Stimulated activated CD4-positive, alpha-beta T cell treated with anti-CD3 and anti-CD28 coated beads, Interleukin-4, amount 100 ng/mL, for 48 hours (primary cell): ENCODE measurements around the gene GNAI1.
"Not testable (repeated sequence)": the region's sequence is repeated elsewhere in the genome, so short reads cannot be mapped to it uniquely, and the experiment has no call there.

Experiments
- DNase-seq, 2 donors: peaks; one replicate each; pipeline ENCODE4 v3.0.0-alpha.2; 2020; ENCODE audit warnings: low read depth in 2 of 2

The GNAI1 gene

GRCh38 chr7:80132594-80132993 is 2.0 kb upstream of the GNAI1 start:
- DNase-seq = no peak

- no peak for DNase-seq
Measured at GRCh38 chr7:80133361-80134114, 1.1 kb upstream of the GNAI1 start.

- DNase-seq = no peak
Measured at GRCh38 chr7:80134115-80134535, 506 bp upstream of the GNAI1 start.

- no peak for DNase-seq
Measured at GRCh38 chr7:80135309-80136104, 876 bp downstream of the GNAI1 start.

- DNase-seq = no peak
Measured at GRCh38 chr7:80136261-80137055, 1.8 kb downstream of the GNAI1 start.

- no peak for DNase-seq
Measured at GRCh38 chr7:80137410-80137809, 2.8 kb downstream of the GNAI1 start.

GRCh38 chr7:80139236-80139635 is 4.6 kb downstream of the GNAI1 start:
- no peak for DNase-seq

- no peak for DNase-seq
Measured at GRCh38 chr7:80140388-80140787, 5.8 kb downstream of the GNAI1 start.

GRCh38 chr7:80141376-80141775 is 6.7 kb downstream of the GNAI1 start:
- DNase-seq = no peak

GRCh38 chr7:80142853-80143580 is 8.4 kb downstream of the GNAI1 start:
- no peak for DNase-seq

GRCh38 chr7:80145780-80146422 is 11.3 kb downstream of the GNAI1 start:
- no peak for DNase-seq

GRCh38 chr7:80146545-80147182 is 12.0 kb downstream of the GNAI1 start:
- no peak for DNase-seq

- DNase-seq = no peak
Measured at GRCh38 chr7:80147543-80148391, 13.1 kb downstream of the GNAI1 start.

- DNase-seq = no peak
Measured at GRCh38 chr7:80150611-80151273, 16.1 kb downstream of the GNAI1 start.

GRCh38 chr7:80151274-80151665 is 16.6 kb downstream of the GNAI1 start:
- peak in 1 of 2 donors; percentile 4 for DNase-seq

- DNase-seq = no peak
Measured at GRCh38 chr7:80153446-80153845, 18.8 kb downstream of the GNAI1 start.

GRCh38 chr7:80154656-80155333 is 20.2 kb downstream of the GNAI1 start:
- no peak for DNase-seq

GRCh38 chr7:80155374-80155773 is 20.7 kb downstream of the GNAI1 start:
- no peak for DNase-seq

- not testable (repeated sequence) for DNase-seq
Measured at GRCh38 chr7:80157770-80158169, 23.1 kb downstream of the GNAI1 start.
